Neural crest cell (in vitro differentiated cells): ENCODE data around the gene OR4A16. TPM values are rescaled to one million over a fixed set of nuclear protein-coding genes. Genes with fewer than 3 reads are reported as not detected.

Experiments
- DNase-seq: peaks from one replicate; pipeline ENCODE4 v3.0.0; 2021; ENCODE audit warnings: low read depth, mixed read lengths, low spot score
- H3K27ac Mint-ChIP-seq: one replicate; pipeline ENCODE4 v1.8.0; 2021; ENCODE audit warnings: mild to moderate bottlenecking, mixed read lengths; ENCODE audit not compliant: unreplicated experiment
- H3K27me3 Mint-ChIP-seq: 2 replicates; pipeline ENCODE4 v1.8.0; 2021; ENCODE audit warnings: low read depth, mild to moderate bottlenecking, mixed read lengths
- H3K36me3 Mint-ChIP-seq: 2 replicates; pipeline ENCODE4 v1.8.0; 2021; ENCODE audit warnings: low read depth, mild to moderate bottlenecking, mixed read lengths
- H3K4me1 Mint-ChIP-seq: 2 replicates; pipeline ENCODE4 v1.8.0; 2021; ENCODE audit warnings: mixed read lengths
- H3K4me3 Mint-ChIP-seq: one replicate; pipeline ENCODE4 v1.8.0; 2021; ENCODE audit warnings: mild to moderate bottlenecking, mixed read lengths
- H3K9me3 Mint-ChIP-seq: 2 replicates; pipeline ENCODE4 v1.8.0; 2021; ENCODE audit warnings: mixed read lengths
- long read RNA-seq: library from polyadenylated mRNA; unstranded; transcript quantifications from one replicate; pipeline ENCODE4 v2.0.0, GENCODE V29; 2020
- total RNA-seq: library from RNA; stranded (reverse); gene quantifications from 2 replicates; pipeline ENCODE4 v1.2.1, GENCODE V29; 2021
- TF ChIP-seq, protein P1 (sequence below): fragments of 200-600 bp; sonication (generic); conservative IDR thresholded peaks from 2 replicates; pipeline ENCODE4 v1.5.0; 2021; ENCODE audit warnings: antibody characterized with exemption, mild to moderate bottlenecking

Gene OR4A16, protein sequence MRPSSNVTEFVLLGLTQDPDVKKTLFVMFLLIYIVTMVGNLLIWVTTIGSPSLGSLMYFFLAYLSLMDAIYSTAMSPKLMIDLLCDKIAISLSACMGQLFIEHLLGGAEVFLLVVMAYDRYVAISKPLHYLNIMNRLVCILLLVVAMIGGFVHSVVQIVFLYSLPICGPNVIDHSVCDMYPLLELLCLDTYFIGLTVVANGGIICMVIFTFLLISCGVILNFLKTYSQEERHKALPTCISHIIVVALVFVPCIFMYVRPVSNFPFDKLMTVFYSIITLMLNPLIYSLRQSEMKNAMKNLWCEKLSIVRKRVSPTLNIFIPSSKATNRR
- total RNA-seq = not detected in 2 replicates
- long read RNA-seq = 0 reads

DNA sequence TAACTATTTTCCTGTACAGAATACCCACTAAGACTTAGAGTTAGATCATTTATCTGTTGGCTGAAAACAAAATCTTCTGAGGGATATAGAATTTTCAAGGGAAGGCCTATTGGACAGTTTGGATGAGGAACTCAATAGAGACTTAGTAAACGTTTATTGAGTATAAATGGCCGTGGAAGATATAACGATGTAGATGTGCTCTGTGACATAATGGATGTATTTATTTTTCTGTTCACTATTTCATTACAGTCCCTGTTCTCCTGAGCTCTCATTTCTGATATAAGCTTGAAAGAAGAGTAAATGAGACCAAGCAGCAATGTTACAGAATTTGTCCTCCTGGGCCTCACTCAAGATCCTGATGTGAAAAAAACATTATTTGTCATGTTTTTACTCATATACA is at the start of gene OR4A16:
Gene OR4A16 (plus strand): TSS at position 301 of the 400 bp plus-strand sequence. CDS start 0 bp downstream, at position 301.
- no peak for DNase-seq
- no peak within 1 kb of the TSS for H3K27ac Mint-ChIP-seq
- peaks cover 24% of the 10 kb centered on the region for H3K9me3 Mint-ChIP-seq
- no peak within 1 kb of the TSS for H3K4me3 Mint-ChIP-seq
- no peaks in the 10 kb centered on the region for H3K4me1 Mint-ChIP-seq
- H3K27me3 Mint-ChIP-seq = no peaks in the 10 kb centered on the region
- TF ChIP-seq, protein P1, sequence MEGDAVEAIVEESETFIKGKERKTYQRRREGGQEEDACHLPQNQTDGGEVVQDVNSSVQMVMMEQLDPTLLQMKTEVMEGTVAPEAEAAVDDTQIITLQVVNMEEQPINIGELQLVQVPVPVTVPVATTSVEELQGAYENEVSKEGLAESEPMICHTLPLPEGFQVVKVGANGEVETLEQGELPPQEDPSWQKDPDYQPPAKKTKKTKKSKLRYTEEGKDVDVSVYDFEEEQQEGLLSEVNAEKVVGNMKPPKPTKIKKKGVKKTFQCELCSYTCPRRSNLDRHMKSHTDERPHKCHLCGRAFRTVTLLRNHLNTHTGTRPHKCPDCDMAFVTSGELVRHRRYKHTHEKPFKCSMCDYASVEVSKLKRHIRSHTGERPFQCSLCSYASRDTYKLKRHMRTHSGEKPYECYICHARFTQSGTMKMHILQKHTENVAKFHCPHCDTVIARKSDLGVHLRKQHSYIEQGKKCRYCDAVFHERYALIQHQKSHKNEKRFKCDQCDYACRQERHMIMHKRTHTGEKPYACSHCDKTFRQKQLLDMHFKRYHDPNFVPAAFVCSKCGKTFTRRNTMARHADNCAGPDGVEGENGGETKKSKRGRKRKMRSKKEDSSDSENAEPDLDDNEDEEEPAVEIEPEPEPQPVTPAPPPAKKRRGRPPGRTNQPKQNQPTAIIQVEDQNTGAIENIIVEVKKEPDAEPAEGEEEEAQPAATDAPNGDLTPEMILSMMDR = no peak
- H3K36me3 Mint-ChIP-seq = peaks cover 6% of the 10 kb centered on the region

DNA sequence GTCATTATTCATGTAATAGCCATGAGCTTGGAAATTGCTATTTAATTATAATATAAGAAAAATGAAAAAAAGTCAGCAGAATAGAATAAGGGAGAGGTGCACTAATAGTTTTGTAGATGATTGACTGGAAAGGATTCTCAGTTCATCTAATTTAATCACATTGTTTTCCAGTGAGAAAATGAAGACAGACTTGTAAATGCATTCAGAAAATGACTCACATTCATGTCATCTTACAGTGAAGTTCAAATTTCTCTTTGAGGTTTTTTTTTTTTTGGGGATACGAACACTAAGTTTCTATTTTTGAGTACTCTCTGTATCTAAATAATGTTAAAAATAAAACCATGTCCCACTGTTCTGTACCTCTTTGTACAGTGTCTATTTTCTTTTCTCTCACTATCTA is 18.5 kb upstream of the OR4A16 start:
- TF ChIP-seq, protein P1 = no peak
- H3K27ac Mint-ChIP-seq = no peak overlapping the region
- H3K9me3 Mint-ChIP-seq = peaks cover 6% of the 10 kb centered on the region
- no peaks in the 10 kb centered on the region for H3K27me3 Mint-ChIP-seq
- DNase-seq = no peak
- no peaks in the 10 kb centered on the region for H3K4me1 Mint-ChIP-seq
- H3K36me3 Mint-ChIP-seq = no peaks in the 10 kb centered on the region
- H3K4me3 Mint-ChIP-seq = no peak overlapping the region

DNA sequence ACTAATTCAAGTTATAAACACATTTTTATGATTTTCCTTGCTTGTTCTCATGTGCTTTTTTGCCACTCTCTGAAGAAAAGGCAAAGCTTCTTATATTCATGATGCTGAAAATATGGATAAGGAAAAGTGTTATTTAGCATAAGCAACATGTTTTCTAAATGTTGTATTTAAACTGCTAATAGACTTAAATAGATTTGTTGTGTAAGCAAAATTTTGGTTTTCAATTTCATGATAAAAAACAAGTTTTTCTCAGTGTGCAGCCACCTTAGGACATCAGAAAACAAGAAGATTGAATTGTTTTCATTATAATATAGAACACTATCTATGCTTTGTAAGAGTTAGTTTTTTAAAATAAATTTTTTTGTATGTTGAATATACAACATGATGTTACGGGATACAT is 2.3 kb downstream of the OR4A16 start:
- Mint-ChIP-seq H3K4me3 (no peak overlapping the region), H3K4me1 (no peaks in the 10 kb centered on the region), H3K27ac (no peak overlapping the region), H3K27me3 (no peaks in the 10 kb centered on the region), H3K9me3 (peaks cover 25% of the 10 kb centered on the region), H3K36me3 (peaks cover 2% of the 10 kb centered on the region)
- TF ChIP-seq, protein P1 = no peak
- DNase-seq = no peak

DNA sequence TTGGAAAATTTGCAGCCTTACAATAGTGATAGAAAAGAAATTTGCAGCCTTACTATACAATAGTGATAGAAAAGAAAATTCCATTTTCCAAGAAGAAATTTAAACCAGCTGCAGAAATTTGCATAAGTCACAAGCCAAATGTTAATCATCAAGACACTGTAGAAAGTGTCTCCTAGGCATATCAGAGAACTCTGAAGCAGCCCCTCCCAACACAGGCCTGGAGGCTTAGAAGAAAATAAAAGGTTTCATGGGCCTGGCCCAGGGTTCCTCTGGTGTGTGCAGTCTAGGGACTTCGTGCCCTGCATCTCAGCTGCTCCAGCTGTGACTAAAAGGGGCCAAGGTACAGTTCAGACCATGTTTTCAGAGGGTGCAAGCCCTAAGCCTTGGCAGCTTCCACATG is 6.0 kb downstream of the OR4A16 start:
- H3K27ac Mint-ChIP-seq = no peak overlapping the region
- H3K27me3 Mint-ChIP-seq = no peaks in the 10 kb centered on the region
- no peak overlapping the region for H3K4me3 Mint-ChIP-seq
- no peak for DNase-seq
- peaks cover 20% of the 10 kb centered on the region for H3K9me3 Mint-ChIP-seq
- no peaks in the 10 kb centered on the region for H3K36me3 Mint-ChIP-seq
- TF ChIP-seq, protein P1 = no peak
- H3K4me1 Mint-ChIP-seq = no peaks in the 10 kb centered on the region

DNA sequence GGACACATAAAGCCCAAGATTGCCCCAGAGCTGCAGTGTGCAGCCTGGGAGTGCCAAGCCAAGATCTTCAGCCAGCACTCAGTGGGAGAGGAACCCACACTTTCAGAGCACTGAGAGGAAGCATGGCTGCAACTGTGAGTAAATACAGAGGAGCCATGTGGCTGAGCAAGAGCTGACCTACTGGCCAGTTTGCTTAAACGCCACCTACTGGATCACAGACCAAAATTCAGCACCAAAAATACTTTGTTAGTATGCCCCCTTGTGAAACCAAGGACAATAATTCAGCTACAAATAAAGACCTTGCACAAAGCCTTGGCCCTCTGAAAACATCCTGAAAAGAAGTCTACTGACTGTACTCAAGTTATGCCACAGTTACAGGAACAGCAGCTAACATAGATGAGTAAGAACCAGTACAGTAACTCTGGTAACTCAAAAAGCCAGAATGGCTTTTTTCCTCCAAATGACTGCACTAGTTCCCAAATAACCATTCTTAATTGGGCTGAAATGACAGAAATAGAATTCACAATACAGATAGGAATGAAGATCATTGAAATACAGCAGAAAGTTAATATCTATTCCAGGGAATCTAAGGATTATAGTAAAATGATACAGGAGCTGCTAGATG is 14.7 kb downstream of the OR4A16 start:
- no peak overlapping the region for H3K4me3 Mint-ChIP-seq

More for the DNA sequence above, 14.7 kb downstream of the OR4A16 start:
- H3K27ac Mint-ChIP-seq = no peak overlapping the region
- H3K27me3 Mint-ChIP-seq = no peaks in the 10 kb centered on the region
- peaks cover 32% of the 10 kb centered on the region for H3K9me3 Mint-ChIP-seq
- peaks cover 8% of the 10 kb centered on the region for H3K36me3 Mint-ChIP-seq
- H3K4me1 Mint-ChIP-seq = no peaks in the 10 kb centered on the region
- TF ChIP-seq, protein P1 = no peak
- no peak for DNase-seq
